HFF-Myc (cell line): ENCODE measurements around the gene SLC38A1.

Experiments
- DNase-seq: peaks from one replicate; pipeline ENCODE4 v3.0.0-alpha.2; 2011; ENCODE audit warnings: low read depth; ENCODE audit errors: extremely low read depth
- H3K4me3 ChIP-seq: replicated peaks from 2 replicates; pipeline ENCODE4 v1.5.1; 2011; ENCODE audit warnings: low read depth, mild to moderate bottlenecking, control low read depth, low read length
- CTCF ChIP-seq: IDR thresholded peaks from 2 replicates; pipeline ENCODE4 v1.5.1; 2012; ENCODE audit warnings: mild to moderate bottlenecking, low read depth, low read length, control low read depth; ENCODE audit errors: missing control alignments

SLC38A1 gene

GRCh38 chr12:46221255-46222128 is 47.4 kb downstream of the SLC38A1 start:
- TF ChIP-seq CTCF = no peak
- DNase-seq = no peak
- no peak overlapping the region for H3K4me3 ChIP-seq

DNA sequence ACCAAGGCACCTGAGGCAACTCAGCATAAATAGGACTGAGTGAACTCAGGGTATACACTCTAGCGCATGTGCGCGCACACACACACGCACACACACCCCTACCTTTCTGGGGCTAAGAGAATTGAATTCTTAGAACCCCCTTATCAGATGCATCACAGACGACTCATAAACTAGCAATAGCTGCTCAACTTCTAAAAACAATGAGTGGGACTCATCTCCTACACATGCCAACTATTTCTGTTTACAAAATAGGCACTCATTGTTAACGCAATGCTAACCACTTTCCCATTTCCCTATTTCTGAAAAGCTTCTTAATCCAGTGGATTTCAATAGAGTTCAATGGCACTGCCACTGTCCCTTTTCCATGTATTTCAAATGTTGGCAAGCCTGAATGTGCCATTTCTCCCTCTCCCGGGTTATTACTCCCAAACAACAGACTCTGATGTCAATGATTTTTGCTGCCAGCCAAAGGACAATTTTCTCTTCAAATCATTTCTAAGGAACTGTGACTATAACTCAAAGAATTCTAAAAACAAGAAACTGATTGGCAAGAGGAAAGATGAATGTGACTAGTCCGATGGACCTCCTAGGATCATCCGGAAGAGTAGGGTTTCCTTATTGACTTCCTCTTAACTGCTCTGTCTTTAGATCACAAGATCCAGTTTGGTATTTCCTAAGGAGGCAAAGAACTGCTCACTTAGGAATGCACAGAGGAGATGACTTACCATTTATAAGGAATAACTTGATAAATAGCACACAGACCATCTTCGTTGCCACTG is 48.8 kb downstream of the SLC38A1 start:
- peak; percentile 35 for DNase-seq
- no peak overlapping the region for H3K4me3 ChIP-seq
- no peak for TF ChIP-seq CTCF

GRCh38 chr12:46219132-46219876 is 49.5 kb downstream of the SLC38A1 start:
- H3K4me3 ChIP-seq = no peak overlapping the region
- DNase-seq = no peak
- no peak for TF ChIP-seq CTCF

DNA sequence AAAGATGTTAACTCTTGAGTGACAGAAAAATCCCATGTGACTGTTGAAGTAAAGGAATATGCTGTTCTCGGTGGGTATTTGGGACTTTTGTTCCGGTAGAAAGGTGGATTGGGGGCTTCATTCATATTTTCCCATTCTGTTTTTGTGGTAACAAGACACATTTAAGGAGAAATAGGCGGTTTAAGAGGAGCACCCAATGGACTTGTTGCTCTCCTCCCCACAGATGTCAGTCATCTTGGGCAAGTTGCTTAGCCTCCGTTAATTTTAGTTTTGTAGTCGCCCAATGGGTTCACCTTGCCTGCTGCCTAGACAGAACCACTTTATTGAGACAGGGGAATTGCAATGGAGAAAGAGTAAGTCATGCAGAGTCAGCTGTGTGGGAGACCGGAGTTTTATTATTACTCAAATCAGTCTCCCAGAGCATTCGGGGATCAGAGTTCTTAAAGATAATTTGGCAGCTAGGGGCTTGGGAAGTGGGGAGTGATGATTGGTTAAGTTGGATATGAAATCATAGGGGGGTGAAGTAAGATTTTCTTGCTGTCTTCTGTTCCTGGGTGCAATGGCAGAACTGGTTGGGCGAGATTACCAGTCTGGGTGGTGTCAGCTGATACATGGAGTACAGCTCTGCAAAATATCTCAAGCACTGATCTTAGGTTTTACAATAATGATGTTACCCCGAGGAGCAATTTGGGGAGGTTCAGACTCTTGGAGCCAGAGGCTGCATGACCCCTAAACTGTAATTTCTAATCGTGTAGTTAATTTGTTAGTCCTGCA is 50.3 kb downstream of the SLC38A1 start:
- H3K4me3 ChIP-seq = no peak overlapping the region
- no peak for TF ChIP-seq CTCF
- no peak for DNase-seq

- TF ChIP-seq CTCF = no peak
- no peak overlapping the region for H3K4me3 ChIP-seq
- no peak for DNase-seq
These were observed 51.1 kb downstream of the SLC38A1 start for GRCh38 chr12:46217541-46218321.
